ENCODE measurements around the gene SLC66A2.
A peak's percentile ranks its signal among the peaks of the same experiment; 100 is the strongest.

SLC66A2 gene

DNA sequence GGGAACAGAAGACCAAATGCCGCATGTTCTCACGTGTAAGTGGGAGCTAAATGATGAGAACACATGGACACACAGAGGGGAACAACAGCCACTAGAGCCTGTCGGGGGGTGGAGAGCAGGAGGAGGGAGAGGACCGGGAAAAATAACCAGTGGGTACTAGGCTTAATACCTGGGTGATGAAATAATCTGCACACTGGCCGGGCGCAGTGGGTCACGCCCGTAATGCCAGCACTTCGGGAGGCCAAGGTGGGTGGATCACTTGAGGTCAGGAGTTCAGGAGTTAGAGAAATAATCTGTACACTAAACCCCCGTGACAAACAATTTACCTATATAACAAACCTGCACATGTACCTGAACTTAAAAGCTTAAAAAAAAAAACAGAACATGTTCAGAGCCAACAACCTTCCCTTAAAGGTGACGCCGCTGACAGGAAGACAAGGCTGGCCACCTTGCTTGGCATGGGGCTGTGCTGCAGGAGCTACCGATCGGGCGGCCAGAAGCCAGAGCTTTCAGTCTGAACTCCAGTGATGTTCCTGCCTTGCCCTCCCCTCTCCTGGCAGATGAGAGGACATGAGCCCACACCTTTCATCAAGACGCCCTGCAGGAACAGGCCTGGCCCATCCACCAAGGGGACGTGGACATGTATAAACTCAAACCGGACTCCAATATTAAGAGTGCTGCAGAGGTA, 11.2 kb downstream of the SLC66A2 start:
- FAIRE-seq = no peak
- DNase-seq (ENCODE audit: extremely low spot score, insufficient read length, low read depth) = no peak

DNA sequence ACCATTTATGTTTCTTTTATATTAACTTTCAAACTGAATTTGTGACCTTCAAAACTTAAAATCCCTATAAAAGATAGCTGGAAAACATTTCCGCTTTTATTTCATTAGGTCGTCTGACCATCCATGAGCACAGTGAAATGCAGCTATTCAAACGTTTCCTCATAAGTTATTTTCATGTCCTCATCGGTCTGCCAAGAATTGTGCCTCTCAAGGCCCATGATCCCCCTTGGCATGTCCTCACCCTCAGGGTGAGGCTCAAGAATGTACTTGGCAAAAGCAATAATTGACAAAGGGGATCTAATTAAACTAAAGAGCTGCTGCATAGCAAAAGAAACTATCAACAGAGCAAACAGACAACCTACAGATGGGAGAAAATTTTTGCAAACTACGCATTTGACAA, 12.4 kb downstream of the SLC66A2 start:
- no peak for FAIRE-seq

GRCh38 chr18:79938196-79938595, 13.3 kb downstream of the SLC66A2 start:
- FAIRE-seq (no peak), DNase-seq (ENCODE audit: extremely low spot score, insufficient read length, low read depth) (no peak)

More for the DNA sequence above, 12.4 kb downstream of the SLC66A2 start:
- no peak for DNase-seq (ENCODE audit: extremely low spot score, insufficient read length, low read depth)

GRCh38 chr18:79937103-79937860, 14.2 kb downstream of the SLC66A2 start:
- FAIRE-seq (no peak), DNase-seq (ENCODE audit: extremely low spot score, insufficient read length, low read depth) (no peak)

DNA sequence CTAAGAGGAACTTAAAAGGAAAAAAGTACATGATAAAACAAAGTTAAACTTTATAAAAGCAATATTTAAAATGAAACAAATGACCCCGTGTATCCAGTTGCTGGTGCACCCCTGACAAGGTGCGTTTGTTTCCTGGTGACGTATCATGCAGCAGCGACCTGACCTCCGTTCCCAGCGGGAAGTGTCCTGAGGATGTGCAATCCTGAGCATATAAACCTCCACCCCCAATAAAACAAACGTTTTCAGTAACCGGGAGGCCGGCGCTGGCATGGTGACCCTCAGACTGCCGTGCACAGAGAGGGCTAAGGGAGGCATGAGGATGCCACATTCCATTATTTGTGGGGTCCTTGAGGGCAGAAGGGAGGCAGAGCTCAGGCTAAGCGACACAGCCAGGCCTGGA, 14.8 kb downstream of the SLC66A2 start:
- DNase-seq (ENCODE audit: extremely low spot score, insufficient read length, low read depth) (no peak), FAIRE-seq (no peak)

DNA sequence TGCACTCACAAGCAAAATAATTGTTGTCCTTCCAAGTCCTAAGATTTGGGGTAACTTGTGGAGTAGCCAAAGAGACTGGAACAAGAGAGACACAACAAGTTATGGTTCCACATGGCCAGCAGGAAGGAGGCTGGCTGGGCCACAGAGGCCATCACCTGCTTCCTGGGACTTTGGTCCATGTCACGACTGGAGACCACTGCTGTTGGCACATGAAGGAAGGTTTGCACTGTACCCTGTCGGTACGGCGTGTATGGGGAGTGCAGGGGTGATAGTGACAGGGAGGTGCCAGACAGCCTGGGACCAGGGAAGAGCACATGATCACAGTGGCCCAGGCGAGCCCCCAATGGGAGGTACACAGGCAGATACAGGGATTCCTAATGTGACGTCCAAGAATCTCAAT, 15.5 kb downstream of the SLC66A2 start:
- FAIRE-seq = no peak
- DNase-seq (ENCODE audit: extremely low spot score, insufficient read length, low read depth) = no peak

- DNase-seq (ENCODE audit: extremely low spot score, insufficient read length, low read depth) = no peak
- FAIRE-seq = no peak
These were observed 16.0 kb downstream of the SLC66A2 start for GRCh38 chr18:79935499-79935898.

DNA sequence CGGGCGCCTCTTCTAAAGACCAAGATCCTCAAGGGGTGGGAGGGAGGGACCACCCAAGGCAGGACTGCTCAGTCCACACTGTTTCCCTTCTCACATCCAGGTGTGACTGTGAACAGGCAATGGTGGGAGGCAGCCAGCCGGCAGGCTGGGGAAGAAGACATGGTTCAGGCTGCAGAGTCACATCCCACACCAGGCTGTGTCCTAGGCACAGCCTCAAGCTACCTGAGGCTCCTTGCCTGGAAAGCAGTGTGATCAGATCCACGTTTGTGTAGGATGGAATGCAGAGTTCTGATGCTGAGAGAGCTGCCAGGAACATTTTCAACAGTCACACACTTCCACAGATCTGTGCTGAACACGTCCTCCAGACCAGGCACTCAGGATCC, 16.4 kb downstream of the SLC66A2 start:
- FAIRE-seq = no peak

GRCh38 chr18:79934311-79935097, 16.9 kb downstream of the SLC66A2 start:
- FAIRE-seq (no peak), DNase-seq (ENCODE audit: extremely low spot score, insufficient read length, low read depth) (no peak)

More for the DNA sequence above, 16.4 kb downstream of the SLC66A2 start:
- DNase-seq (ENCODE audit: extremely low spot score, insufficient read length, low read depth) = no peak

- DNase-seq (ENCODE audit: extremely low spot score, insufficient read length, low read depth) (no peak), FAIRE-seq (no peak)
These were observed 17.7 kb downstream of the SLC66A2 start for GRCh38 chr18:79933765-79934164.

DNA sequence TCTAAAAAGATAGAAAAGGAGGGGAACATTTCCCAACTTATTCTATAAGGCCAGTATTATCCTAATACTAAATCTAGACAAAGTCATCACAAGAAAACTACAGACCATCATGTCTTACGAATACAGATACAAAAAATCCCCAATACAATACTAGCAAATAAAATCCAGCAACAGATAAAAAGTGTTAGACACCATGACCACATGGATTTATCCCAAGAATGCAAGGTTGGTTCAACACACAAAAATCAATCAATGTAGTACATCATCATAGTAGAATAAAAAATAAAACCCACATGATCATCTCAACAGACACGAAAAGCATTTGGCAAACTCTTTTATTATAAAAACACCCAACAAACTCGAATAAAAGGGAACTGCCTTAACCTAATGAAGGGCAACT, 18.5 kb downstream of the SLC66A2 start:
- FAIRE-seq (no peak), DNase-seq (ENCODE audit: extremely low spot score, insufficient read length, low read depth) (no peak)

GRCh38 chr18:79931475-79931874, 20.0 kb downstream of the SLC66A2 start:
- DNase-seq (ENCODE audit: extremely low spot score, insufficient read length, low read depth) (no peak), FAIRE-seq (no peak)

DNA sequence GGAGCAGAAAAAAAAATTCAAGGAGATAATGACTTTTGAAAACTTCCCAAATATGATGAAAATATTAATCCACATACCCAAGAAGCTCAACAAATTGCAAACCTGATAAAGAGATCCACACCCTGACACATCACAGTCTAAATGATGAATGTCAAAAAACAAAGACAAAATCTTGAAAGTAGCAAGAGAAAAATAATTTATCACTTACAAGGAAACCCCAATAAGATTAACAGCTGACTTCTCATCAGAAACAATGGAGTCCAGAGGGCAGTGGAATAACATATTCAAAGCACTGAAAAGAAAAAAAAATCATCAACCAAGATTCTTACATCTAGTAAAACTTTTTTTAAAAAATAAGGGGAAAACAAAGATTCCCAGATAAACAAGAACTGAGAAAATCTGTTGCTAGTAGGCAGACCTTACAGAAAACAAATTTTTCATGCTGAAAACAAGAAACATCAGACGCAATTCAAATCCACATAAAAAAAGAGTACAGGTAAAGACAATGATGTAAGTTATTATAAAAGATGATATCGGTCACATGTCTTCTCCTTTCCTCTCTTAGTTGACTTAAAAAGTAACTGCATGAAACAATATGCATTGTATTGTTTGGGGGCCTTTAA, 21.3 kb downstream of the SLC66A2 start:
- FAIRE-seq (peak; percentile 12), DNase-seq (ENCODE audit: extremely low spot score, insufficient read length, low read depth) (no peak)

DNA sequence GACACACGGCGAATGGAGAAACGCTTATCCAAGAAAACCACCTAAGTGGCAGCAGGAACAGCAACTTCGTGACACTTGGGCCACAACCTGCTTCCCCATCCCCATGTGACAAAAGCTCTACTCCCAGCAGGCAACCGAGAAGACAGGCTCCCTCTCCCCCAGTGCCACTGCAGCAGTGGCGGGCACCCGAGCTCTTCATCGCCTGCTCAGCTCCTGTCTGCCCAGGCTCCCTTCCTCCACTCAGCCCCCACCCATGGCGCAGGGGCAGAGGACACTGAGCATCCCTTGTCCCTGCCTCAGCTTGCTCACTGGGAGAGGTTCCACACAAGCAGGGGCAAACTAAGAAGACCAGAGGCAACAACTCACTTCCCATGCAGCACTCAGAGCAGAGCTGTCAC, 22.9 kb downstream of the SLC66A2 start:
- FAIRE-seq = no peak

DNA sequence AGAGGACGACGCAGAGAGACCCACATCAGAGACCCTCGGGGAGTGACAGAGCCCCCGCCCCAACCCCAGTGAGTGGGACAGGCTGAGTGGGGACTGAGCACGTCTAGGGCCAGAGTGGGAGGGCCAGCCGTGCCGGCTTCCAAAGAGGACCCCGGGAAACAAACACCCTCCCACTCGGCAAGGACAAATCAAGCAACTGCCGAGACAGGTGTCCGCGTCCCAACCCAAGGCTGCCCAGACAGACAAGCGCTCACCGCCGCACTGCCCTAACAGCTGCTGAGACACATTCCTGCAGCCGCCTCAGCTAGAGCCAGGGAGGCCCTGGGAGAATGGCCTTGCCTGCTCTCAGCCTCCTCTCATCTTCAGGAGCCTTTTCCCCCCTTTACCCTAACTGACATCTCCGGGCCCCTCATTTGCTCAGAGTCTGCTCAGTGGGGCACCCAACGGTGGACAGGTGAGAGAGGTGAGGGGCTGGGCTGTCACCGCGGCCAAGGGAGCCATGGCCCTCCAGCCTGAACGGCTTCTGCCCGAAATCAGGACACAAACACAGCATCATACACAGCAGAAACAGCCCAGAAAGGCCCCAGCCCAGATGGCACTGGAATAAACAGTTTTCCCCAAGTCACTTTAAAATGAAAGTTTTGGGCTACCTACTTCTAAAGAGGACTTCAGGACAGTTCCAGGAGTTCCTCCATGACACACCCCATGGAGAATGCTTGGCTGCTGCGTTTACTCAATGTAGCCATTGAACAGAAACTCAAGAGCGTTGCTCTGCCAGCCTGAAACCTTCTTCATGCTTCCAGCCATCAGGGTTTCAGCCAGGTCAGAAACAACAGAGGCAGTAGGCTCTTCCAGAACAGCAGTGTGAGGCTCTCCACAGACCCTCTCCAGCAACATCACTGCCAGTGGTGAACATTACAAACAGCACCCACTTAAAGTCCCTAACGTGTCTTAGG, 23.6 kb downstream of the SLC66A2 start:
- FAIRE-seq (no peak), DNase-seq (ENCODE audit: extremely low spot score, insufficient read length, low read depth) (no peak)

More for the DNA sequence above, 22.9 kb downstream of the SLC66A2 start:
- no peak for DNase-seq (ENCODE audit: extremely low spot score, insufficient read length, low read depth)

DNA sequence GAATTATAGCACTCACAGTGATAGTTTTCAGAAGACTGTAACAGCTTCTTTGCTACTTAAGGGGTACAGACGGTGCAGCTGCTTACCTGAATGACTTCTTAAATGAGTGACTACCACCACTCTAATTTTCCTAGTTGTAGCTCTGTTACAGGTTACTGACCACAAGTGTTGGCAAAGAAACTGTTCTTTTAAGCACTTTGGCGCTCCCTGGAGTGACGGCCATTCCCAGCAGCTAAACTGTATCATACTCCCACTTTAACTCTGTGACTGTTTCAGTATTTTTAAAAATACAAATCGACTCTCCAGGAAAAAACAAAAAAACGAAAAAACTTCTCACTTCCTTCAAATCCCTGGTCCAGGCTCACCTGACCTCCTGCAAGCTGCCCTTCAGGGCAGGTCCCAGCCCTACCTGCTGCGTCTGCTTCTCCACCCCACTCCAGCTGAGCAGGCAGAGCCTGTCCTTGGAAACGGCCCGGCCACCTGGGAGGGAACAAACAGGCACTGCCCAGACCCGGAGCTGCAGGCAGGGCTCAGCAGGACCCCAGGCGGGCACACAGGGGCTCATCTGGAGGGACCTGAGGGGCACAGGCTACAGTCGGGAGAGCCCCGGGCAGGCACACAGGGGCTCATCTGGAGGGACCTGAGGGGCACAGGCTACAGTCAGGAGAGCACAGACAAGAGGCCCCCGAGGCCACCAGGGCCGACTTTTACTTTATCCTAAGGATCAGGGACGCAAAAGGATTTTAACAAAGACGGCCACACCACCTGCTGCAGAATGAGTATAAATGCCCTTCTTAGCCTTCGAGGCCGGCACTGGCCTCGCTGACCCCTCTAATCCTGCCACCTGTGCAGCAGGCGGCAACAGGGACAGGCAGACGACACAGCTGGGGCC, 24.5 kb downstream of the SLC66A2 start:
- FAIRE-seq = no peak
- no peak for DNase-seq (ENCODE audit: extremely low spot score, insufficient read length, low read depth)

DNA sequence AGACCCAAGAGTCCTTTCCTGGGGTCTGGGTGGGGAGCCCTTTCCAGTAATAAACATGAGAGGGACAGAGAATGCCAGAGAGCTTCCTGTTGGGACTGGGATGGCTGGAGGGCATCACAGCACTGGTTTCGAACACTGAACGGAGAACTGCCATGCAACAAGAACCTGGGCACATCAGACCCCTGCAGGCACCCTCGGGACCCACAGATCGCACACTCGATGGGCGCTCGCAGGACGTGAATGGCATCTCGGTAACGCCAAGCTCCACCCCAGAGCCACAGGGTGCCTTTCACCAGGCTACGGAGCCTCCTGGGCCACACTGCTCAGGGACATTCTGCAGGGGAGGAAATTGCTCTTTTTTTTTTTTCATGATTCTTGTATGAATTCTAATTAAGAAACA, 25.1 kb downstream of the SLC66A2 start:
- DNase-seq (ENCODE audit: extremely low spot score, insufficient read length, low read depth) = no peak
- FAIRE-seq = no peak

All from GM18507 (cell line).